ENCODE results near the gene MYF6.

GRCh38 chr12:80676856-80677255, 30.6 kb upstream of the MYF6 start:
- TF ChIP-seq, protein P1, sequence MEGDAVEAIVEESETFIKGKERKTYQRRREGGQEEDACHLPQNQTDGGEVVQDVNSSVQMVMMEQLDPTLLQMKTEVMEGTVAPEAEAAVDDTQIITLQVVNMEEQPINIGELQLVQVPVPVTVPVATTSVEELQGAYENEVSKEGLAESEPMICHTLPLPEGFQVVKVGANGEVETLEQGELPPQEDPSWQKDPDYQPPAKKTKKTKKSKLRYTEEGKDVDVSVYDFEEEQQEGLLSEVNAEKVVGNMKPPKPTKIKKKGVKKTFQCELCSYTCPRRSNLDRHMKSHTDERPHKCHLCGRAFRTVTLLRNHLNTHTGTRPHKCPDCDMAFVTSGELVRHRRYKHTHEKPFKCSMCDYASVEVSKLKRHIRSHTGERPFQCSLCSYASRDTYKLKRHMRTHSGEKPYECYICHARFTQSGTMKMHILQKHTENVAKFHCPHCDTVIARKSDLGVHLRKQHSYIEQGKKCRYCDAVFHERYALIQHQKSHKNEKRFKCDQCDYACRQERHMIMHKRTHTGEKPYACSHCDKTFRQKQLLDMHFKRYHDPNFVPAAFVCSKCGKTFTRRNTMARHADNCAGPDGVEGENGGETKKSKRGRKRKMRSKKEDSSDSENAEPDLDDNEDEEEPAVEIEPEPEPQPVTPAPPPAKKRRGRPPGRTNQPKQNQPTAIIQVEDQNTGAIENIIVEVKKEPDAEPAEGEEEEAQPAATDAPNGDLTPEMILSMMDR (IDR thresholded peaks at IDR 0.05), result no peak
- no peak for TF ChIP-seq POLR2A (IDR thresholded peaks at IDR 0.05)

Measured in body of pancreas (tissue), 4 donors.